SK-N-SH (cell line): Measurements from ENCODE around the gene MYLK. TPM values are rescaled to one million over a fixed set of nuclear protein-coding genes. Genes with fewer than 3 reads are reported as not detected.

Source experiments
- CTCF ChIA-PET: fragments of 300-600, 350-600 bp; formaldehyde crosslinking; extraction: SDS; loops from one replicate; lab custom pipeline; 2021; lab: Yijun Ruan, JAX
- POLR2A ChIA-PET: fragments of 350-600 bp; sonication (Branson Sonifier 250); formaldehyde crosslinking; extraction: SDS; loops from one replicate; lab custom pipeline; 2020; ENCODE audit warnings: antibody characterized with exemption, inconsistent platforms; lab: Yijun Ruan, JAX
- DNase-seq: peaks from one replicate; pipeline ENCODE4 v3.0.0; 2012
- H2AFZ ChIP-seq: fragments of 200-600 bp; sonication (generic); 2 replicates; pipeline ENCODE4 v1.8.1; 2016; ENCODE audit warnings: antibody characterized with exemption, mild to moderate bottlenecking, low read depth
- H3F3A ChIP-seq: fragments of 200-600 bp; sonication (generic); replicated peaks from 2 replicates; pipeline ENCODE3; 2016; ENCODE audit warnings: antibody characterized with exemption, mild to moderate bottlenecking; ENCODE audit not compliant: insufficient read depth
- H3K27ac ChIP-seq, 2 experiments: fragments of 200-500 bp in 1 of 2; fragments of 200-600 bp in 1 of 2; sonication (Bioruptor generic) in 1 of 2; sonication (generic), shearing (Covaris generic) in 1 of 2; 2 replicates each; pipeline versions ENCODE4 v1.5.1 to v1.6.1; 2014 to 2016; ENCODE audit warnings: low read depth in 2 of 2, inconsistent platforms in 1 of 2, low read length in 1 of 2, mild to moderate bottlenecking in 1 of 2, mixed read lengths in 1 of 2
- H3K27me3 ChIP-seq: fragments of 200-600 bp; sonication (generic), shearing (Covaris generic); 2 replicates; pipeline ENCODE4 v1.6.1; 2016; ENCODE audit warnings: mixed run types; ENCODE audit not compliant: insufficient read depth
- H3K36me3 ChIP-seq, 2 experiments: fragments of 200-500 bp in 1 of 2; fragments of 200-600 bp in 1 of 2; sonication (Bioruptor generic) in 1 of 2; sonication (generic) in 1 of 2; replicated peaks in 1 of 2; 2 replicates each; pipeline versions ENCODE3 to v1.5.1; 2014 to 2016; ENCODE audit warnings: low read length in 1 of 2, mild to moderate bottlenecking in 1 of 2; ENCODE audit not compliant: insufficient read depth in 2 of 2, control insufficient read depth in 1 of 2
- H3K4me1 ChIP-seq, 2 experiments: fragments of 200-500 bp in 1 of 2; fragments of 200-600 bp in 1 of 2; sonication (Bioruptor generic) in 1 of 2; sonication (generic), shearing (Covaris generic) in 1 of 2; 2 replicates each; pipeline versions ENCODE4 v1.5.1 to v1.6.1; 2014 to 2016; ENCODE audit warnings: low read depth in 1 of 2, low read length in 1 of 2, mixed run types in 1 of 2; ENCODE audit not compliant: insufficient read depth in 2 of 2, control insufficient read depth in 1 of 2
- H3K4me2 ChIP-seq: fragments of 200-600 bp; sonication (generic), shearing (Covaris generic); 2 replicates; pipeline ENCODE4 v1.6.1; 2017; ENCODE audit warnings: mixed run types
- H3K4me3 ChIP-seq, 2 experiments: fragments of 200-500 bp in 1 of 2; fragments of 200-600 bp in 1 of 2; sonication (Bioruptor generic) in 1 of 2; sonication (generic), shearing (Covaris generic) in 1 of 2; 2 replicates each; pipeline versions ENCODE4 v1.5.1 to v1.8.1; 2014 to 2016; ENCODE audit warnings: low read depth in 2 of 2, inconsistent platforms in 1 of 2, low read length in 1 of 2, mild to moderate bottlenecking in 1 of 2, mixed read lengths in 1 of 2, moderate library complexity in 1 of 2
- H3K79me2 ChIP-seq: fragments of 200-600 bp; sonication (generic); 2 replicates; pipeline ENCODE4 v1.8.1; 2017; ENCODE audit warnings: mild to moderate bottlenecking; ENCODE audit not compliant: insufficient read depth
- H3K9ac ChIP-seq: fragments of 200-600 bp; sonication (generic); 2 replicates; pipeline ENCODE4 v1.6.1; 2017; ENCODE audit warnings: mixed run types
- H3K9me2 ChIP-seq: fragments of 200-600 bp; sonication (generic); 2 replicates; pipeline ENCODE4 v1.6.1; 2017; ENCODE audit warnings: mixed run types
- H3K9me3 ChIP-seq: fragments of 200-600 bp; sonication (generic); 2 replicates; pipeline ENCODE4 v1.6.1; 2017; ENCODE audit warnings: mixed run types, mild to moderate bottlenecking, moderate library complexity
- H4K20me1 ChIP-seq: fragments of 200-600 bp; sonication (generic); 2 replicates; pipeline ENCODE4 v1.6.1; 2017; ENCODE audit warnings: mild to moderate bottlenecking, mixed run types; ENCODE audit not compliant: insufficient read depth
- ELF1 ChIP-seq: IDR thresholded peaks from 2 replicates; pipeline ENCODE4 v1.4.0; 2012
- EP300 ChIP-seq, 2 experiments: IDR thresholded peaks; 2 replicates each; pipeline versions ENCODE4 v1.4.0 to v1.6.1; 2012; ENCODE audit warnings: borderline replicate concordance in 1 of 2, low read depth in 1 of 2, low read length in 1 of 2
- EZH2phosphoT487 ChIP-seq: fragments of 200-600 bp; sonication (generic); IDR thresholded peaks from 2 replicates; pipeline ENCODE4 v1.6.1; 2017; ENCODE audit warnings: low read depth, mixed run types, mild to moderate bottlenecking, antibody characterized with exemption, moderate library complexity, borderline replicate concordance
- FOSL2 ChIP-seq: IDR thresholded peaks from 2 replicates; pipeline ENCODE4 v1.4.0; 2012; ENCODE audit warnings: low read depth, mild to moderate bottlenecking, moderate library complexity, borderline replicate concordance
- FOXJ3 ChIP-seq: sonication (generic); formaldehyde crosslinking; IDR thresholded peaks from 2 replicates; pipeline ENCODE4 v1.5.1; 2020; ENCODE audit warnings: mild to moderate bottlenecking, missing genetic modification reagents
- GATA2 ChIP-seq: sonication (generic); formaldehyde crosslinking; IDR thresholded peaks from 2 replicates; pipeline ENCODE4 v1.5.0; 2020; ENCODE audit warnings: mild to moderate bottlenecking, missing genetic modification reagents
- JUND ChIP-seq: IDR thresholded peaks from 2 replicates; pipeline ENCODE4 v1.4.0; 2012
- NRF1 ChIP-seq: IDR thresholded peaks from 2 replicates; pipeline ENCODE4 v1.6.1; 2012; ENCODE audit warnings: low read depth, mild to moderate bottlenecking, low read length
- POLR2AphosphoS5 ChIP-seq: IDR thresholded peaks from 2 replicates; pipeline ENCODE4 v1.6.1; 2012; ENCODE audit warnings: low read depth, low read length
- RFX5 ChIP-seq: IDR thresholded peaks from 2 replicates; pipeline ENCODE4 v1.6.1; 2012; ENCODE audit warnings: mild to moderate bottlenecking, improper control_type of control experiment, low read length
- RXRA ChIP-seq: IDR thresholded peaks from 2 replicates; pipeline ENCODE4 v1.4.0; 2012; ENCODE audit warnings: low read depth, mild to moderate bottlenecking, borderline replicate concordance
- SIN3A ChIP-seq: IDR thresholded peaks from 2 replicates; pipeline ENCODE4 v1.6.1; 2012; ENCODE audit warnings: low read depth, mild to moderate bottlenecking, low read length, moderate library complexity, borderline replicate concordance
- YY1 ChIP-seq: IDR thresholded peaks from 2 replicates; pipeline ENCODE4 v1.4.0; 2012; ENCODE audit warnings: low read depth, mild to moderate bottlenecking
- WGBS: methylation state at CpG from one replicate; pipeline ENCODE4 v1.1.6; 2017; ENCODE audit warnings: low lambda C conversion rate; 5-methylcytosine and 5-hydroxymethylcytosine counted together
- polyA plus RNA-seq, 3 experiments: library from polyadenylated mRNA; depleted of rRNA; stranded (reverse); fragments of >200 nt; gene quantifications; 2 replicates each; pipeline ENCODE4 v1.2.3, GENCODE V29; 2012
- TF ChIP-seq, protein P1 (sequence below): fragments of 150-350 bp; IDR thresholded peaks from 2 replicates; pipeline ENCODE4 v1.6.1; 2017; ENCODE audit warnings: antibody characterized with exemption, low read length, low read depth, borderline replicate concordance
- TF ChIP-seq, protein P2 (sequence below): IDR thresholded peaks from 2 replicates; pipeline ENCODE4 v1.4.0; 2012; ENCODE audit warnings: low read depth, borderline replicate concordance
- TF ChIP-seq, protein P3 (sequence below): IDR thresholded peaks from 2 replicates; pipeline ENCODE4 v1.6.1; 2012; ENCODE audit warnings: mild to moderate bottlenecking, low read depth, low read length, moderate library complexity
- TF ChIP-seq, protein P4 (sequence below): fragments of 150-350 bp; IDR thresholded peaks from 2 replicates; pipeline ENCODE4 v1.6.1; 2016; ENCODE audit warnings: mild to moderate bottlenecking, low read depth, low read length
- TF ChIP-seq, protein P5 (sequence below): IDR thresholded peaks from 2 replicates; pipeline ENCODE4; 2012

Gene MYLK
- polyA plus RNA-seq, 1 of the 3 experiments (the other 2 are of a cell fraction), result 272 TPM

DNA sequence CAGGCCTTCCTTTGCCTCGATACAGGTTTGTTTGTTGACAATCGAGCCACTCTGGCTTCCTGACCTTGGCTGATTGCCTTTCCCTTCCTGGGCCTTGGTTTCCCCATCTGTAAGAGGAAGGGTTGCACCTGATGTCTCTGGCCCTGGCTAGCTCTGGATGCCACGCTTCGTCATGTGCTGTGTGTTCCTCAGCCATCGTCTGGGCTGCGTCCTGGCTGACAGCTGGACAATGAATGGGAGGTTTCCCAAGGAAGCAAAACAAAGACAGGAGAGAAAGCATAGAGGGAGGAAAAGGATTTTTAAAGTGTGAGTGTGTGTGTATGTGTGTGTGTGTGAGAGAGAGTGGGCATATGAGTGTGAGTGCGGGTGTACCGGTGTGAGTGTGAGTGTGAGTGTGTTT is 234.0 kb downstream of the MYLK start:
- H3K27ac ChIP-seq, result no peak overlapping the region
- H2AFZ ChIP-seq, result no peak overlapping the region
- peaks cover 15% of the 10 kb centered on the region for H3F3A ChIP-seq
- no peaks in the 10 kb centered on the region for H3K27me3 ChIP-seq
- H3K9me3 ChIP-seq, result no peaks in the 10 kb centered on the region
- ChIA-PET CTCF (interaction anchor here (0.5 to 7.6 kb wide), 12 partner anchors 8 to 263 kb away, joined by 3 to 129 read pairs (median 6); no protein-coding TSS in a partner anchor), POLR2A (no interaction called here)
- no peak for DNase-seq
- TF ChIP-seq EP300 (IDR thresholded peaks at IDR 0.05; ENCODE audit: borderline replicate concordance in 1 of 2, low read depth in 1 of 2, low read length in 1 of 2) (no peak), SIN3A (no peak), RFX5 (no peak)
- TF ChIP-seq, protein P1, sequence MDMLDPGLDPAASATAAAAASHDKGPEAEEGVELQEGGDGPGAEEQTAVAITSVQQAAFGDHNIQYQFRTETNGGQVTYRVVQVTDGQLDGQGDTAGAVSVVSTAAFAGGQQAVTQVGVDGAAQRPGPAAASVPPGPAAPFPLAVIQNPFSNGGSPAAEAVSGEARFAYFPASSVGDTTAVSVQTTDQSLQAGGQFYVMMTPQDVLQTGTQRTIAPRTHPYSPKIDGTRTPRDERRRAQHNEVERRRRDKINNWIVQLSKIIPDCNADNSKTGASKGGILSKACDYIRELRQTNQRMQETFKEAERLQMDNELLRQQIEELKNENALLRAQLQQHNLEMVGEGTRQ, result no peak
- H3K4me1 ChIP-seq, result peaks cover 16 to 18% of the 10 kb centered on the region in 2 experiments; a peak in 3 of 4 replicates
- no peaks in the 10 kb centered on the region for H4K20me1 ChIP-seq
- no peaks in the 10 kb centered on the region; the same call in 1 of the 2 replicates for H3K79me2 ChIP-seq
- no peak overlapping the region for H3K4me3 ChIP-seq
- no peak overlapping the region for H3K9ac ChIP-seq
- no peak overlapping the region for H3K4me2 ChIP-seq
- H3K36me3 ChIP-seq, result peaks cover 55 to 58% of the 10 kb centered on the region in 2 experiments
- WGBS, result 95% methylated on average over 6 of the region's 8 CpGs
- H3K9me2 ChIP-seq, result no peaks in the 10 kb centered on the region

DNA sequence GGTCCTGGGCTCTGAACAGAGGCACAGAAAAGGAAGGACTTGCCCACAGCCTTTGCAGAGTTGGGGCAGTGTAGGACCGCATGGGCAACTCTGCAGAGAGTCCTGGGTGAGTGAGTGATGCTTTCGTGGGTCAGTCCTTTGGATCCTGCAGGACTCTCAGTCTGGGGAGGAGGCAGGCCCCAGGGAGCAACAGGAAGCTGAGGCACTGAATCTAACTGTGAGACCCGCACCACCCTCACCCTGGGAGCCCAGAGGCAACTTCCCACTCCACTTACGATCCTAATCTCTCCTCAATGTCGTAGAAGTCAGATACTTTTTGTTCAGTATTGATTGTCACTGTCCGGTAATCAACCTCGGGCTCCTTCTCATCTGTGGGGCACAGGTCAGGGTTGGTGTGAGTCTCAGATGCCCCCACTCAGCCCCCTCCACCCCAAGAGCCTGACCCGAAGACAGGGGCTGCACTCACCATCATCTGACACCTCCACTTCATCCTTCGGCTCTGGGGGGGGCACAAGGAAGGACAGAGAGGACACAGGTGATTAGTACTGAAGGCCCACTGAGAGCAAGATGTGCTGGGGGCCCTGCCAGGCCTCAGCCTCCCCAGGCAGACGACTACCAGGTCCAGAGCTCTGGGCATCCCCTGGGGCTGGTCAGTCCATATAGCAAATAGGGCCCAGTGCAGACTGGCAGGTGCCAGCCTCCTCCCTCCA is 235.3 kb downstream of the MYLK start:
- peaks cover 14% of the 10 kb centered on the region in 2 experiments; a peak in 3 of 4 replicates for H3K4me1 ChIP-seq
- H3K36me3 ChIP-seq, result peaks cover 64 to 67% of the 10 kb centered on the region in 2 experiments
- H4K20me1 ChIP-seq, result no peaks in the 10 kb centered on the region
- H3K4me2 ChIP-seq, result no peak overlapping the region
- no peaks in the 10 kb centered on the region for H3K9me2 ChIP-seq
- no peaks in the 10 kb centered on the region for H3K27me3 ChIP-seq
- ChIA-PET POLR2A (no interaction called here), CTCF (interaction anchor here (1.4 to 7.6 kb wide), 6 partner anchors 9 to 75 kb away, joined by 3 to 129 read pairs (median 64); no protein-coding TSS in a partner anchor)
- H3K4me3 ChIP-seq, result no peak overlapping the region
- H3K79me2 ChIP-seq, result no peaks in the 10 kb centered on the region; the same call in 1 of the 2 replicates
- no peak overlapping the region for H3K9ac ChIP-seq
- H3F3A ChIP-seq, result peaks cover 5% of the 10 kb centered on the region
- no peak for DNase-seq
- no peak overlapping the region for H3K27ac ChIP-seq
- 94% methylated on average over 8 of the region's 10 CpGs for WGBS
- no peaks in the 10 kb centered on the region for H3K9me3 ChIP-seq
- H2AFZ ChIP-seq, result no peak overlapping the region
- TF ChIP-seq EP300 (IDR thresholded peaks at IDR 0.05; ENCODE audit: borderline replicate concordance in 1 of 2, low read depth in 1 of 2, low read length in 1 of 2) (no peak), FOSL2 (no peak), GATA2 (CRISPR knock-in tag) (no peak), EZH2phosphoT487 (no peak), RXRA (no peak), NRF1 (no peak), FOXJ3 (CRISPR knock-in tag) (no peak), SIN3A (no peak), JUND (no peak), RFX5 (no peak), ELF1 (no peak), POLR2AphosphoS5 (no peak), YY1 (no peak)
- TF ChIP-seq, protein P2, sequence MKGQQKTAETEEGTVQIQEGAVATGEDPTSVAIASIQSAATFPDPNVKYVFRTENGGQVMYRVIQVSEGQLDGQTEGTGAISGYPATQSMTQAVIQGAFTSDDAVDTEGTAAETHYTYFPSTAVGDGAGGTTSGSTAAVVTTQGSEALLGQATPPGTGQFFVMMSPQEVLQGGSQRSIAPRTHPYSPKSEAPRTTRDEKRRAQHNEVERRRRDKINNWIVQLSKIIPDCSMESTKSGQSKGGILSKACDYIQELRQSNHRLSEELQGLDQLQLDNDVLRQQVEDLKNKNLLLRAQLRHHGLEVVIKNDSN, result no peak
- TF ChIP-seq, protein P3, sequence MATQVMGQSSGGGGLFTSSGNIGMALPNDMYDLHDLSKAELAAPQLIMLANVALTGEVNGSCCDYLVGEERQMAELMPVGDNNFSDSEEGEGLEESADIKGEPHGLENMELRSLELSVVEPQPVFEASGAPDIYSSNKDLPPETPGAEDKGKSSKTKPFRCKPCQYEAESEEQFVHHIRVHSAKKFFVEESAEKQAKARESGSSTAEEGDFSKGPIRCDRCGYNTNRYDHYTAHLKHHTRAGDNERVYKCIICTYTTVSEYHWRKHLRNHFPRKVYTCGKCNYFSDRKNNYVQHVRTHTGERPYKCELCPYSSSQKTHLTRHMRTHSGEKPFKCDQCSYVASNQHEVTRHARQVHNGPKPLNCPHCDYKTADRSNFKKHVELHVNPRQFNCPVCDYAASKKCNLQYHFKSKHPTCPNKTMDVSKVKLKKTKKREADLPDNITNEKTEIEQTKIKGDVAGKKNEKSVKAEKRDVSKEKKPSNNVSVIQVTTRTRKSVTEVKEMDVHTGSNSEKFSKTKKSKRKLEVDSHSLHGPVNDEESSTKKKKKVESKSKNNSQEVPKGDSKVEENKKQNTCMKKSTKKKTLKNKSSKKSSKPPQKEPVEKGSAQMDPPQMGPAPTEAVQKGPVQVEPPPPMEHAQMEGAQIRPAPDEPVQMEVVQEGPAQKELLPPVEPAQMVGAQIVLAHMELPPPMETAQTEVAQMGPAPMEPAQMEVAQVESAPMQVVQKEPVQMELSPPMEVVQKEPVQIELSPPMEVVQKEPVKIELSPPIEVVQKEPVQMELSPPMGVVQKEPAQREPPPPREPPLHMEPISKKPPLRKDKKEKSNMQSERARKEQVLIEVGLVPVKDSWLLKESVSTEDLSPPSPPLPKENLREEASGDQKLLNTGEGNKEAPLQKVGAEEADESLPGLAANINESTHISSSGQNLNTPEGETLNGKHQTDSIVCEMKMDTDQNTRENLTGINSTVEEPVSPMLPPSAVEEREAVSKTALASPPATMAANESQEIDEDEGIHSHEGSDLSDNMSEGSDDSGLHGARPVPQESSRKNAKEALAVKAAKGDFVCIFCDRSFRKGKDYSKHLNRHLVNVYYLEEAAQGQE, result no peak
- TF ChIP-seq, protein P4, sequence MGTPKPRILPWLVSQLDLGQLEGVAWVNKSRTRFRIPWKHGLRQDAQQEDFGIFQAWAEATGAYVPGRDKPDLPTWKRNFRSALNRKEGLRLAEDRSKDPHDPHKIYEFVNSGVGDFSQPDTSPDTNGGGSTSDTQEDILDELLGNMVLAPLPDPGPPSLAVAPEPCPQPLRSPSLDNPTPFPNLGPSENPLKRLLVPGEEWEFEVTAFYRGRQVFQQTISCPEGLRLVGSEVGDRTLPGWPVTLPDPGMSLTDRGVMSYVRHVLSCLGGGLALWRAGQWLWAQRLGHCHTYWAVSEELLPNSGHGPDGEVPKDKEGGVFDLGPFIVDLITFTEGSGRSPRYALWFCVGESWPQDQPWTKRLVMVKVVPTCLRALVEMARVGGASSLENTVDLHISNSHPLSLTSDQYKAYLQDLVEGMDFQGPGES, result no peak
- TF ChIP-seq, protein P5, sequence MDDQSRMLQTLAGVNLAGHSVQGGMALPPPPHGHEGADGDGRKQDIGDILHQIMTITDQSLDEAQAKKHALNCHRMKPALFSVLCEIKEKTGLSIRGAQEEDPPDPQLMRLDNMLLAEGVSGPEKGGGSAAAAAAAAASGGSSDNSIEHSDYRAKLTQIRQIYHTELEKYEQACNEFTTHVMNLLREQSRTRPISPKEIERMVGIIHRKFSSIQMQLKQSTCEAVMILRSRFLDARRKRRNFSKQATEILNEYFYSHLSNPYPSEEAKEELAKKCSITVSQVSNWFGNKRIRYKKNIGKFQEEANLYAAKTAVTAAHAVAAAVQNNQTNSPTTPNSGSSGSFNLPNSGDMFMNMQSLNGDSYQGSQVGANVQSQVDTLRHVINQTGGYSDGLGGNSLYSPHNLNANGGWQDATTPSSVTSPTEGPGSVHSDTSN, result no peak
